ENCODE data around the gene AHSP.
"Not testable (repeated sequence)": the region's sequence is repeated elsewhere in the genome, so short reads cannot be mapped to it uniquely, and the experiment has no call there.

Gene AHSP

DNA sequence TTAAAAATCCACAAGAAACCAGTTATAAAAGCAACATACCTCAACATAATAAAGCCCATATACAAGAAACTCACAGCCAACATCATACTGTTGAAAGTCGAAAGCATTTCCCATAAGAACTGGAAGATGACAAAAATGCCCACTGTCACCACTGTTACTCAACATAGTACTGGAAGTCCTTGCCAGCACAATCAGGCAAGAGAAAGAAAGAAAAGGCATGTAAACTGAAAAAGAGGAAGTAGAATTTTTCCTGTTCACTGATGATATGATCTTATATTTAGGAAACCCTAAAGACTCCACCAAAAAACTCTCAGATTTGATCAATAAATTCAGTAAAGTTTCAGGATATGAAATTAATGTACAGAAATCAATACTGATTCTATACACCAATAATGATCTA, 45.1 kb downstream of the AHSP start:
- Histone ChIP-seq H3K9me3 (ENCODE audit: insufficient read depth, low read depth, low read length) (peaks cover 21% of the 10 kb centered on the region), H3K4me3 (ENCODE audit: low read depth, low read length) (no peak overlapping the region), H3K9ac (ENCODE audit: low read length) (no peak overlapping the region), H2AK5ac (ENCODE audit: low read length) (no peak overlapping the region), H3K23ac (ENCODE audit: low read length) (no peak overlapping the region), H3K27me3 (ENCODE audit: insufficient read depth, low read length) (peaks cover 19% of the 10 kb centered on the region), H2BK5ac (ENCODE audit: low read depth, low read length, poor library complexity) (no peak overlapping the region), H3K79me2 (ENCODE audit: control insufficient read depth, insufficient read depth, low read length, poor library complexity) (no peaks in the 10 kb centered on the region), H3K18ac (ENCODE audit: low read length) (no peak overlapping the region), H2BK12ac (ENCODE audit: low read length) (no peak overlapping the region), H3K4me1 (ENCODE audit: control insufficient read depth in 1 of 2, insufficient read depth in 2 of 2, low read length in 2 of 2) (peaks cover 0 to 2% of the 10 kb centered on the region in 2 experiments), H3K36me3 (ENCODE audit: control insufficient read depth in 1 of 2, insufficient read depth in 2 of 2, low read length in 2 of 2) (no peaks in the 10 kb centered on the region), H2AFZ (ENCODE audit: insufficient read depth, low read length, poor library complexity) (no peak overlapping the region), H3K4ac (ENCODE audit: low read depth, low read length) (no peak overlapping the region), H4K8ac (ENCODE audit: low read depth, low read length) (no peak overlapping the region), H2BK120ac (ENCODE audit: insufficient read depth, low read length, poor library complexity) (no peak overlapping the region), H3K4me2 (ENCODE audit: low read length) (no peak overlapping the region), H4K91ac (ENCODE audit: low read depth, low read length) (no peak overlapping the region), H3K27ac (ENCODE audit: low read depth, low read length) (no peak overlapping the region), H3K79me1 (ENCODE audit: low read length) (no peaks in the 10 kb centered on the region), H3K14ac (ENCODE audit: low read length) (no peak overlapping the region), H4K12ac (ENCODE audit: low read depth, low read length) (no peak overlapping the region)
- DNase-seq = no peak
- no CpG with 5 or more reads among the region's 1 CpG for WGBS (ENCODE audit: extremely low coverage, insufficient coverage, insufficient read length)

GRCh38 chr16:31574159-31574558, 46.5 kb downstream of the AHSP start:
- not testable (repeated sequence) for H3K4me3 ChIP-seq (ENCODE audit: low read depth, low read length); H4K91ac ChIP-seq (ENCODE audit: low read depth, low read length); H3K4ac ChIP-seq (ENCODE audit: low read depth, low read length); H3K27ac ChIP-seq (ENCODE audit: low read depth, low read length); H2BK12ac ChIP-seq (ENCODE audit: low read length); H4K12ac ChIP-seq (ENCODE audit: low read depth, low read length); H2BK120ac ChIP-seq (ENCODE audit: insufficient read depth, low read length, poor library complexity); H3K36me3 ChIP-seq (ENCODE audit: control insufficient read depth in 1 of 2, insufficient read depth in 2 of 2, low read length in 2 of 2); DNase-seq; H3K18ac ChIP-seq (ENCODE audit: low read length); H3K9ac ChIP-seq (ENCODE audit: low read length); H3K4me2 ChIP-seq (ENCODE audit: low read length); H3K79me2 ChIP-seq (ENCODE audit: control insufficient read depth, insufficient read depth, low read length, poor library complexity); H3K79me1 ChIP-seq (ENCODE audit: low read length); H3K23ac ChIP-seq (ENCODE audit: low read length); H4K8ac ChIP-seq (ENCODE audit: low read depth, low read length); H2AK5ac ChIP-seq (ENCODE audit: low read length); H2BK5ac ChIP-seq (ENCODE audit: low read depth, low read length, poor library complexity); H3K27me3 ChIP-seq (ENCODE audit: insufficient read depth, low read length); H3K4me1 ChIP-seq (ENCODE audit: control insufficient read depth in 1 of 2, insufficient read depth in 2 of 2, low read length in 2 of 2); H2AFZ ChIP-seq (ENCODE audit: insufficient read depth, low read length, poor library complexity); H3K14ac ChIP-seq (ENCODE audit: low read length)
- peaks cover 15% of the 10 kb centered on the region for H3K9me3 ChIP-seq (ENCODE audit: insufficient read depth, low read depth, low read length)
- WGBS (ENCODE audit: extremely low coverage, insufficient coverage, insufficient read length) = no CpG with 5 or more reads among the region's 1 CpG

GRCh38 chr16:31577411-31577810, 49.7 kb downstream of the AHSP start:
- Histone ChIP-seq H3K9ac (ENCODE audit: low read length) (no peak overlapping the region), H3K36me3 (ENCODE audit: control insufficient read depth in 1 of 2, insufficient read depth in 2 of 2, low read length in 2 of 2) (no peaks in the 10 kb centered on the region)
- no CpG with 5 or more reads among the region's 1 CpG for WGBS (ENCODE audit: extremely low coverage, insufficient coverage, insufficient read length)

More at GRCh38 chr16:31577411-31577810, 49.7 kb downstream of the AHSP start:
- no peak overlapping the region for H2BK12ac ChIP-seq (ENCODE audit: low read length)
- no peak overlapping the region for H2BK120ac ChIP-seq (ENCODE audit: insufficient read depth, low read length, poor library complexity)
- H4K91ac ChIP-seq (ENCODE audit: low read depth, low read length) = no peak overlapping the region
- no peak overlapping the region for H3K14ac ChIP-seq (ENCODE audit: low read length)
- H4K12ac ChIP-seq (ENCODE audit: low read depth, low read length) = no peak overlapping the region
- no peak overlapping the region for H3K27ac ChIP-seq (ENCODE audit: low read depth, low read length)
- no peak overlapping the region for H3K4me3 ChIP-seq (ENCODE audit: low read depth, low read length)
- H3K4me2 ChIP-seq (ENCODE audit: low read length) = no peak overlapping the region
- no peak overlapping the region for H3K23ac ChIP-seq (ENCODE audit: low read length)
- no peak overlapping the region for H3K4ac ChIP-seq (ENCODE audit: low read depth, low read length)
- H2AK5ac ChIP-seq (ENCODE audit: low read length) = no peak overlapping the region
- H2BK5ac ChIP-seq (ENCODE audit: low read depth, low read length, poor library complexity) = no peak overlapping the region
- H2AFZ ChIP-seq (ENCODE audit: insufficient read depth, low read length, poor library complexity) = no peak overlapping the region
- peaks cover 15% of the 10 kb centered on the region for H3K9me3 ChIP-seq (ENCODE audit: insufficient read depth, low read depth, low read length)
- H3K79me2 ChIP-seq (ENCODE audit: control insufficient read depth, insufficient read depth, low read length, poor library complexity) = no peaks in the 10 kb centered on the region
- H3K4me1 ChIP-seq (ENCODE audit: control insufficient read depth in 1 of 2, insufficient read depth in 2 of 2, low read length in 2 of 2) = no peaks in the 10 kb centered on the region
- no peak overlapping the region for H3K18ac ChIP-seq (ENCODE audit: low read length)
- no peak overlapping the region for H4K8ac ChIP-seq (ENCODE audit: low read depth, low read length)
- no peaks in the 10 kb centered on the region for H3K27me3 ChIP-seq (ENCODE audit: insufficient read depth, low read length)
- no peaks in the 10 kb centered on the region for H3K79me1 ChIP-seq (ENCODE audit: low read length)
- no peak for DNase-seq
